K562 (cell line): ENCODE results near the gene OPCML.

Experiments used
- ZNF384 ChIP-seq: IDR thresholded peaks from 2 replicates; pipeline ENCODE4 v1.6.1; 2012; ENCODE audit warnings: low read depth, low read length, improper control_type of control experiment
- TF ChIP-seq, protein P1 (sequence below), 3 experiments: IDR thresholded peaks in 2 of 3; conservative IDR thresholded peaks in 1 of 3; 2 replicates each; pipeline ENCODE4 v1.5.1; 2011 to 2012; ENCODE audit warnings: low read length in 3 of 3, mild to moderate bottlenecking in 3 of 3, control low read depth in 2 of 3, improper control_type of control experiment in 1 of 3, inconsistent platforms in 1 of 3, low read depth in 1 of 3, mixed read lengths in 1 of 3, moderate library complexity in 1 of 3; ENCODE audit not compliant: insufficient read depth in 2 of 3
- TF ChIP-seq, protein P2 (sequence below): sonication (generic); formaldehyde crosslinking; IDR thresholded peaks from 2 replicates; pipeline ENCODE4 v1.4.0; 2020; ENCODE audit warnings: mild to moderate bottlenecking, missing genetic modification reagents

DNA sequence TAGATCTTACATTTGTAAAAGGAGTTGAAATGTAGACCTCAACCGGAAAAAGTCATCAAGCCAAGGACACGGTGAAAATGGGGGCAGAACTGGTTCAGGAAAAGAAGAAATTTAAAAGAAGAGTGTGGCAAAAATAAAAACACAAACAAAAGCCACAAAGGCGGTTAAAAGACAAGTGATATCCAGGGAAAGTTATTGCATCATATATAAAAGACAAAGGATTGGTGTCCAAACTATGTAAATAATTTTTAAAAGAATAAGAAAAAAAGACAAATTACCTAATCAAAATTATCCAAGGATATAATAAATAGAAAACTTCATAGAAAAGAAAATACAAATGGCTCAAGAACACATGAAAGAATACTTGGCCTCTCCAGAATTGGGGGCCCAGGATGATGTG lies 45.1 kb upstream of the OPCML start:
- no peak for TF ChIP-seq ZNF384
- TF ChIP-seq, protein P1, sequence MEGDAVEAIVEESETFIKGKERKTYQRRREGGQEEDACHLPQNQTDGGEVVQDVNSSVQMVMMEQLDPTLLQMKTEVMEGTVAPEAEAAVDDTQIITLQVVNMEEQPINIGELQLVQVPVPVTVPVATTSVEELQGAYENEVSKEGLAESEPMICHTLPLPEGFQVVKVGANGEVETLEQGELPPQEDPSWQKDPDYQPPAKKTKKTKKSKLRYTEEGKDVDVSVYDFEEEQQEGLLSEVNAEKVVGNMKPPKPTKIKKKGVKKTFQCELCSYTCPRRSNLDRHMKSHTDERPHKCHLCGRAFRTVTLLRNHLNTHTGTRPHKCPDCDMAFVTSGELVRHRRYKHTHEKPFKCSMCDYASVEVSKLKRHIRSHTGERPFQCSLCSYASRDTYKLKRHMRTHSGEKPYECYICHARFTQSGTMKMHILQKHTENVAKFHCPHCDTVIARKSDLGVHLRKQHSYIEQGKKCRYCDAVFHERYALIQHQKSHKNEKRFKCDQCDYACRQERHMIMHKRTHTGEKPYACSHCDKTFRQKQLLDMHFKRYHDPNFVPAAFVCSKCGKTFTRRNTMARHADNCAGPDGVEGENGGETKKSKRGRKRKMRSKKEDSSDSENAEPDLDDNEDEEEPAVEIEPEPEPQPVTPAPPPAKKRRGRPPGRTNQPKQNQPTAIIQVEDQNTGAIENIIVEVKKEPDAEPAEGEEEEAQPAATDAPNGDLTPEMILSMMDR (IDR thresholded peaks at IDR 0.05 in 2 of 3, conservative IDR thresholded peaks at IDR 0.05 in 1 of 3; ENCODE audit: insufficient read depth in 2 of 3, low read depth in 1 of 3, low read length in 3 of 3) = no peak
- TF ChIP-seq, protein P2, sequence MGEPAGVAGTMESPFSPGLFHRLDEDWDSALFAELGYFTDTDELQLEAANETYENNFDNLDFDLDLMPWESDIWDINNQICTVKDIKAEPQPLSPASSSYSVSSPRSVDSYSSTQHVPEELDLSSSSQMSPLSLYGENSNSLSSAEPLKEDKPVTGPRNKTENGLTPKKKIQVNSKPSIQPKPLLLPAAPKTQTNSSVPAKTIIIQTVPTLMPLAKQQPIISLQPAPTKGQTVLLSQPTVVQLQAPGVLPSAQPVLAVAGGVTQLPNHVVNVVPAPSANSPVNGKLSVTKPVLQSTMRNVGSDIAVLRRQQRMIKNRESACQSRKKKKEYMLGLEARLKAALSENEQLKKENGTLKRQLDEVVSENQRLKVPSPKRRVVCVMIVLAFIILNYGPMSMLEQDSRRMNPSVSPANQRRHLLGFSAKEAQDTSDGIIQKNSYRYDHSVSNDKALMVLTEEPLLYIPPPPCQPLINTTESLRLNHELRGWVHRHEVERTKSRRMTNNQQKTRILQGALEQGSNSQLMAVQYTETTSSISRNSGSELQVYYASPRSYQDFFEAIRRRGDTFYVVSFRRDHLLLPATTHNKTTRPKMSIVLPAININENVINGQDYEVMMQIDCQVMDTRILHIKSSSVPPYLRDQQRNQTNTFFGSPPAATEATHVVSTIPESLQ (CRISPR knock-in tag) = no peak
